Measurements from ENCODE around the gene BFSP2. TPM values are rescaled to one million over a fixed set of nuclear protein-coding genes. Genes with fewer than 3 reads are reported as not detected.

Gene BFSP2
- polyA plus RNA-seq, 1 experiment: not detected

- DNase-seq (ENCODE audit: low read depth, low spot score): no peak
- ChIA-PET POLR2A (no interaction called here), CTCF (interaction anchor here (0.8 to 8.9 kb wide), 3 partner anchors 13 to 644 kb away, joined by 3 to 99 read pairs (median 3); no protein-coding TSS in a partner anchor)
- Histone ChIP-seq H3K27me3 (ENCODE audit: control insufficient read depth, insufficient read depth, low read length) (no peaks in the 10 kb centered on the region), H3K4me3 (ENCODE audit: low read depth, low read length) (no peak overlapping the region), H3K9me3 (ENCODE audit: control insufficient read depth, insufficient read depth, low read length) (no peaks in the 10 kb centered on the region), H3K27ac (ENCODE audit: low read depth, low read length) (no peak overlapping the region)
- TF ChIP-seq, protein P1, sequence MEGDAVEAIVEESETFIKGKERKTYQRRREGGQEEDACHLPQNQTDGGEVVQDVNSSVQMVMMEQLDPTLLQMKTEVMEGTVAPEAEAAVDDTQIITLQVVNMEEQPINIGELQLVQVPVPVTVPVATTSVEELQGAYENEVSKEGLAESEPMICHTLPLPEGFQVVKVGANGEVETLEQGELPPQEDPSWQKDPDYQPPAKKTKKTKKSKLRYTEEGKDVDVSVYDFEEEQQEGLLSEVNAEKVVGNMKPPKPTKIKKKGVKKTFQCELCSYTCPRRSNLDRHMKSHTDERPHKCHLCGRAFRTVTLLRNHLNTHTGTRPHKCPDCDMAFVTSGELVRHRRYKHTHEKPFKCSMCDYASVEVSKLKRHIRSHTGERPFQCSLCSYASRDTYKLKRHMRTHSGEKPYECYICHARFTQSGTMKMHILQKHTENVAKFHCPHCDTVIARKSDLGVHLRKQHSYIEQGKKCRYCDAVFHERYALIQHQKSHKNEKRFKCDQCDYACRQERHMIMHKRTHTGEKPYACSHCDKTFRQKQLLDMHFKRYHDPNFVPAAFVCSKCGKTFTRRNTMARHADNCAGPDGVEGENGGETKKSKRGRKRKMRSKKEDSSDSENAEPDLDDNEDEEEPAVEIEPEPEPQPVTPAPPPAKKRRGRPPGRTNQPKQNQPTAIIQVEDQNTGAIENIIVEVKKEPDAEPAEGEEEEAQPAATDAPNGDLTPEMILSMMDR (IDR thresholded peaks at IDR 0.05; ENCODE audit: low read depth, low read length): no peak
Observed at GRCh38 chr3:133375403-133375745, 24.5 kb upstream of the BFSP2 start.

- DNase-seq (ENCODE audit: low read depth, low spot score): no peak
- no peaks in the 10 kb centered on the region for H3K27me3 ChIP-seq (ENCODE audit: control insufficient read depth, insufficient read depth, low read length)
- no peak overlapping the region for H3K4me3 ChIP-seq (ENCODE audit: low read depth, low read length)
- TF ChIP-seq, protein P1 (IDR thresholded peaks at IDR 0.05; ENCODE audit: low read depth, low read length): no peak
- H3K9me3 ChIP-seq (ENCODE audit: control insufficient read depth, insufficient read depth, low read length): no peaks in the 10 kb centered on the region
- no peak overlapping the region for H3K27ac ChIP-seq (ENCODE audit: low read depth, low read length)
- CTCF ChIA-PET: interaction anchor here (1.1 to 8.9 kb wide), 4 partner anchors 8 to 645 kb away, joined by 3 to 99 read pairs (median 10); no protein-coding TSS in a partner anchor
- POLR2A ChIA-PET: no interaction called here
Observed at GRCh38 chr3:133376810-133377209, 23.0 kb upstream of the BFSP2 start.

GRCh38 chr3:133377396-133377795, 22.5 kb upstream of the BFSP2 start:
- Histone ChIP-seq H3K9me3 (ENCODE audit: control insufficient read depth, insufficient read depth, low read length) (no peaks in the 10 kb centered on the region), H3K27me3 (ENCODE audit: control insufficient read depth, insufficient read depth, low read length) (no peaks in the 10 kb centered on the region), H3K4me3 (ENCODE audit: low read depth, low read length) (no peak overlapping the region), H3K27ac (ENCODE audit: low read depth, low read length) (no peak overlapping the region)
- peak; percentile 53 for DNase-seq (ENCODE audit: low read depth, low spot score)
- CTCF ChIA-PET: interaction anchor here (1.1 to 8.9 kb wide), 4 partner anchors 9 to 646 kb away, joined by 3 to 99 read pairs (median 10); no protein-coding TSS in a partner anchor
- POLR2A ChIA-PET: no interaction called here
- TF ChIP-seq, protein P1 (IDR thresholded peaks at IDR 0.05; ENCODE audit: low read depth, low read length): peak; percentile 75

GRCh38 chr3:133379926-133380325, 19.9 kb upstream of the BFSP2 start:
- POLR2A ChIA-PET: no interaction called here
- CTCF ChIA-PET: interaction anchor here (0.6 to 8.9 kb wide), 3 partner anchors 197 to 649 kb away, joined by 3 to 112 read pairs (median 4); no protein-coding TSS in a partner anchor
- Histone ChIP-seq H3K27me3 (ENCODE audit: control insufficient read depth, insufficient read depth, low read length) (no peaks in the 10 kb centered on the region), H3K4me3 (ENCODE audit: low read depth, low read length) (no peak overlapping the region), H3K27ac (ENCODE audit: low read depth, low read length) (no peak overlapping the region), H3K9me3 (ENCODE audit: control insufficient read depth, insufficient read depth, low read length) (no peaks in the 10 kb centered on the region)
- DNase-seq (ENCODE audit: low read depth, low spot score): no peak
- TF ChIP-seq, protein P1 (IDR thresholded peaks at IDR 0.05; ENCODE audit: low read depth, low read length): no peak

DNA sequence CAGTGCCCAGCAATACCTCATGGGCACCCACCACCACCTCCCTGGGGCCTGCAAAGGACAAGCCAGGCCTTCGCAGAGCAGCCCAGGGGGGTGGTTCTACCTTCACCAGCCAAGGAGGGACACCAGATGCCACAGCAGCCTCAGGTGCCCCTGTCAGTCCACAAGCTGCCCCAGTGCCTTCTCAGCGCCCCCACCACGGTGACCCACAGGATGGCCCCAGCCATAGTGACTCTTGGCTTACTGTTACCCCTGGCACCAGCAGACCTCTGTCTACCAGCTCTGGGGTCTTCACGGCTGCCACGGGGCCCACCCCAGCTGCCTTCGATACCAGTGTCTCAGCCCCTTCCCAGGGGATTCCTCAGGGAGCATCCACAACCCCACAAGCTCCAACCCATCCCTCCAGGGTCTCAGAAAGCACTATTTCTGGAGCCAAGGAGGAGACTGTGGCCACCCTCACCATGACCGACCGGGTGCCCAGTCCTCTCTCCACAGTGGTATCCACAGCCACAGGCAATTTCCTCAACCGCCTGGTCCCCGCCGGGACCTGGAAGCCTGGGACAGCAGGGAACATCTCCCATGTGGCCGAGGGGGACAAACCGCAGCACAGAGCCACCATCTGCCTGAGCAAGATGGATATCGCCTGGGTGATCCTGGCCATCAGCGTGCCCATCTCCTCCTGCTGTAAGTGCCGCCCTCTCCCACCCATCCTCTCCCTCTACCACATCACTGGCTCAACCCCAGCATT, 19.2 kb upstream of the BFSP2 start:
- H3K27me3 ChIP-seq (ENCODE audit: control insufficient read depth, insufficient read depth, low read length): no peaks in the 10 kb centered on the region
- TF ChIP-seq, protein P1 (IDR thresholded peaks at IDR 0.05; ENCODE audit: low read depth, low read length): no peak
- DNase-seq (ENCODE audit: low read depth, low spot score): no peak
- H3K4me3 ChIP-seq (ENCODE audit: low read depth, low read length): no peak overlapping the region
- POLR2A ChIA-PET: no interaction called here
- CTCF ChIA-PET: interaction anchor here (0.6 to 8.9 kb wide), 2 partner anchors 196 to 339 kb away, joined by 4 to 112 read pairs; no protein-coding TSS in a partner anchor
- H3K9me3 ChIP-seq (ENCODE audit: control insufficient read depth, insufficient read depth, low read length): no peaks in the 10 kb centered on the region
- H3K27ac ChIP-seq (ENCODE audit: low read depth, low read length): no peak overlapping the region

Measured in AG04450 (cell line).